ENCODE data around the gene PIM3. TPM values are rescaled to one million over a fixed set of nuclear protein-coding genes. Genes with fewer than 3 reads are reported as not detected.

The PIM3 gene
- total and polyA plus RNA-seq, 2 of the 8 experiments (the other 6 are each of a cell fraction or from before 2014, with no cell fraction given) = 22.6 to 30.0 TPM

GRCh38 chr22:50011447-50012210 lies 51.1 kb downstream of the PIM3 start (continued):
- TF ChIP-seq RNF2 (IDR thresholded peaks at IDR 0.05; ENCODE audit: borderline replicate concordance, low read depth, low read length, missing control alignments, poor library complexity, severe bottlenecking) (no peak), SIRT6 (IDR thresholded peaks at IDR 0.05; ENCODE audit: low read length) (no peak), NRF1 (IDR thresholded peaks at IDR 0.05; ENCODE audit: low read depth, low read length) (no peak), SP2 (IDR thresholded peaks at IDR 0.05; ENCODE audit: low read length) (no peak), POU5F1 (IDR thresholded peaks at IDR 0.05; ENCODE audit: low read depth, low read length) (no peak), TAF1 (IDR thresholded peaks at IDR 0.05; ENCODE audit: low read depth, low read length) (no peak), KDM1A (IDR thresholded peaks at IDR 0.05; ENCODE audit: borderline replicate concordance, low read length) (no peak), CBX5 (IDR thresholded peaks at IDR 0.05; ENCODE audit: low read depth, low read length) (no peak)
- TF ChIP-seq, protein P1, sequence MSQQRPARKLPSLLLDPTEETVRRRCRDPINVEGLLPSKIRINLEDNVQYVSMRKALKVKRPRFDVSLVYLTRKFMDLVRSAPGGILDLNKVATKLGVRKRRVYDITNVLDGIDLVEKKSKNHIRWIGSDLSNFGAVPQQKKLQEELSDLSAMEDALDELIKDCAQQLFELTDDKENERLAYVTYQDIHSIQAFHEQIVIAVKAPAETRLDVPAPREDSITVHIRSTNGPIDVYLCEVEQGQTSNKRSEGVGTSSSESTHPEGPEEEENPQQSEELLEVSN (IDR thresholded peaks at IDR 0.05) = no peak

Data from H1 (cell line).